HG03432 (cell line): ENCODE results near the gene HMGXB3.

Experiments used
- ATAC-seq: cut with Tn5 transposase; IDR thresholded peaks from one replicate; pipeline ENCODE4 v1.9.1; 2021; ENCODE audit warnings: mild to moderate bottlenecking, moderate library complexity; ENCODE audit not compliant: unreplicated experiment

HMGXB3 gene

GRCh38 chr5:150000256-150000989, at the start of gene HMGXB3, which contains the start of gene TIGD6:
Gene HMGXB3, plus strand, starts transcription at chr5:150000739. Its CDS starts 4,114 bp downstream, at chr5:150004853.
Gene TIGD6, minus strand, starts transcription at chr5:150000654. Its CDS starts 4,306 bp downstream, at chr5:149996348.
- peak; percentile 90 for ATAC-seq

- no peak for ATAC-seq
Measured at GRCh38 chr5:149951138-149951749, 49.3 kb upstream of the HMGXB3 start.

- no peak for ATAC-seq
Measured at GRCh38 chr5:149953436-149954121, 47.0 kb upstream of the HMGXB3 start.

GRCh38 chr5:149954798-149955197, 45.7 kb upstream of the HMGXB3 start:
- no peak for ATAC-seq

- no peak for ATAC-seq
Measured at GRCh38 chr5:149956685-149957084, 43.9 kb upstream of the HMGXB3 start.

GRCh38 chr5:149957855-149958254, 42.7 kb upstream of the HMGXB3 start:
- no peak for ATAC-seq

GRCh38 chr5:149959406-149960236, 40.9 kb upstream of the HMGXB3 start:
- ATAC-seq, result no peak

- peak; percentile 99 for ATAC-seq
Measured at GRCh38 chr5:149960272-149961185, 40.0 kb upstream of the HMGXB3 start, which contains the start of gene SLC26A2. Gene SLC26A2, plus strand, starts transcription at chr5:149960758. Its CDS starts 16,895 bp downstream, at chr5:149977653.

- no peak for ATAC-seq
Measured at GRCh38 chr5:149961186-149961685, 39.3 kb upstream of the HMGXB3 start.

GRCh38 chr5:149961957-149962409, 38.6 kb upstream of the HMGXB3 start:
- no peak for ATAC-seq

GRCh38 chr5:149962601-149963300, 37.8 kb upstream of the HMGXB3 start:
- ATAC-seq, result no peak

- no peak for ATAC-seq
Measured at GRCh38 chr5:149963729-149964128, 36.8 kb upstream of the HMGXB3 start.

- no peak for ATAC-seq
Measured at GRCh38 chr5:149966946-149967345, 33.6 kb upstream of the HMGXB3 start.

- no peak for ATAC-seq
Measured at GRCh38 chr5:149969181-149969930, 31.2 kb upstream of the HMGXB3 start.

- no peak for ATAC-seq
Measured at GRCh38 chr5:149975409-149975808, 25.1 kb upstream of the HMGXB3 start.

GRCh38 chr5:149979896-149980295, 20.6 kb upstream of the HMGXB3 start:
- no peak for ATAC-seq

- no peak for ATAC-seq
Measured at GRCh38 chr5:149981206-149981605, 19.3 kb upstream of the HMGXB3 start.

- ATAC-seq, result no peak
Measured at GRCh38 chr5:149982505-149982904, 18.0 kb upstream of the HMGXB3 start.
